ENCODE measurements around the gene MICAL3. TPM values are rescaled to one million over a fixed set of nuclear protein-coding genes. Genes with fewer than 3 reads are reported as not detected.
A peak's percentile ranks its signal among the peaks of the same experiment; 100 is the strongest.

MICAL3 gene
- total RNA-seq, 4 donors from 2014 or later, result 30.4 to 57.1 (median 37.7) TPM

DNA sequence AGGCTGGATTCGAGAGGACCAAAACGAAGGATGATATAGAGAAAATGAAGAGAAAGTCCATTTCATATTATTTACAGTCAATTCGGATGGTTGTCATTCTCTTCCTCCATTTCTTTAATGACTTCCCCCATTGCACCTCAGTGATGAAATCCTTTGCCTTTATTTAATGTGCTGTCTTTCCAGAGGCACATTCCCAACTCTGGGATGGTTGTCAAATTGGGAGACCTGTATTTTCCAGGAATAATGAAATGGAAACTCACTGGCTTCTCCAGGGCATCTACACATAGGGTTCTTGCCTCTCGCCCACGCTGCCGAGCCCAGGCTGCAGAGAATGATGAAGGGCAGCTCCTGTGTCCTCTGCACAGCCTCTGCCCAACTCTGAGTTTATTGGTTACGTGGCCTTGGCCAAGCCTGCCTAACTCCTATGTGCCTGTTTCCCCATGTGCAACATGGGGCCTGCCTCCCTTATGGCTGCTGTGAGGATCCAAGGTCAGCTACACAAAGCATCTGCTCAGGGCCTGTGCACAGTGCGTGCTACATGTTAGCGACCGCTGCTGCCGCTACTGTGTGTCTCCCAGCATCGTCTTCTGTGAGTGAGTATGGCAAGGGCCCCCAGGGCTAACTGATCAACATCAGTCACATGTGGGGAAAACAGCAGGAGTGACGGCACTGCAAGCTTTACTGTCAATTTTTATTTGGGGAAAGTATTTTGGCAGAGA is 168.6 kb downstream of the MICAL3 start:
- Histone ChIP-seq H3K36me3 (peaks cover 14% of the 10 kb centered on the region), H3K27me3 (no peaks in the 10 kb centered on the region), H3K9me3 (no peaks in the 10 kb centered on the region), H3K4me3 (no peak overlapping the region), H3K27ac (no peak overlapping the region), H3K4me1 (peaks cover 15% of the 10 kb centered on the region)
- TF ChIP-seq POLR2A (IDR thresholded peaks at IDR 0.05), result no peak
- TF ChIP-seq EP300 (IDR thresholded peaks at IDR 0.05), result no peak
- TF ChIP-seq, protein P1, sequence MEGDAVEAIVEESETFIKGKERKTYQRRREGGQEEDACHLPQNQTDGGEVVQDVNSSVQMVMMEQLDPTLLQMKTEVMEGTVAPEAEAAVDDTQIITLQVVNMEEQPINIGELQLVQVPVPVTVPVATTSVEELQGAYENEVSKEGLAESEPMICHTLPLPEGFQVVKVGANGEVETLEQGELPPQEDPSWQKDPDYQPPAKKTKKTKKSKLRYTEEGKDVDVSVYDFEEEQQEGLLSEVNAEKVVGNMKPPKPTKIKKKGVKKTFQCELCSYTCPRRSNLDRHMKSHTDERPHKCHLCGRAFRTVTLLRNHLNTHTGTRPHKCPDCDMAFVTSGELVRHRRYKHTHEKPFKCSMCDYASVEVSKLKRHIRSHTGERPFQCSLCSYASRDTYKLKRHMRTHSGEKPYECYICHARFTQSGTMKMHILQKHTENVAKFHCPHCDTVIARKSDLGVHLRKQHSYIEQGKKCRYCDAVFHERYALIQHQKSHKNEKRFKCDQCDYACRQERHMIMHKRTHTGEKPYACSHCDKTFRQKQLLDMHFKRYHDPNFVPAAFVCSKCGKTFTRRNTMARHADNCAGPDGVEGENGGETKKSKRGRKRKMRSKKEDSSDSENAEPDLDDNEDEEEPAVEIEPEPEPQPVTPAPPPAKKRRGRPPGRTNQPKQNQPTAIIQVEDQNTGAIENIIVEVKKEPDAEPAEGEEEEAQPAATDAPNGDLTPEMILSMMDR (IDR thresholded peaks at IDR 0.05), result no peak
- TF ChIP-seq POLR2AphosphoS5 (IDR thresholded peaks at IDR 0.05), result no peak
- DNase-seq (ENCODE audit: low spot score in 2 of 2), result no peak
- whole genome bisulfite sequencing, result 89% methylated on average over 12 of the region's 13 CpGs

DNA sequence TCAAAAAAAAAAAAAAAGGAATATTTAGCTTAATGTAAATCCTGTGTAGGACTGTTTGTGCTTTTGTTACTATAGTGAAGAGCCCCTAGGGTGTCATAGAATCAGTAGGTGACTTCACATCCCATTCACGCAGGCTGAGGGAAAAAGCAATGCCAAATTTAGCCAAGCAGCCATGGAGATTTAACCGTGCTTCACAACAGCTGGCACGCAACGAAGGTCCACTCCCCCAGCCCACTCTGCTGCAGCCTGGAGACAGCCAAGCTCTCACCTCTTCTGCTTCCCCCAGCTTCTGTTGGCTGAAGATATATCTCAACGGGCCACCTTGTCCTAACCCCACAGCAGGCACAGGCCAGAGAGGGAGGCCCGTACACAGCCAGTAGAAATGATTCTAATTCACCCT is 171.3 kb downstream of the MICAL3 start:
- H3K27ac ChIP-seq, result no peak overlapping the region
- TF ChIP-seq, protein P1 (IDR thresholded peaks at IDR 0.05), result no peak
- TF ChIP-seq POLR2AphosphoS5 (IDR thresholded peaks at IDR 0.05) (no peak), EP300 (IDR thresholded peaks at IDR 0.05) (no peak), POLR2A (IDR thresholded peaks at IDR 0.05) (no peak)
- no peak for DNase-seq (ENCODE audit: low spot score in 2 of 2)

DNA sequence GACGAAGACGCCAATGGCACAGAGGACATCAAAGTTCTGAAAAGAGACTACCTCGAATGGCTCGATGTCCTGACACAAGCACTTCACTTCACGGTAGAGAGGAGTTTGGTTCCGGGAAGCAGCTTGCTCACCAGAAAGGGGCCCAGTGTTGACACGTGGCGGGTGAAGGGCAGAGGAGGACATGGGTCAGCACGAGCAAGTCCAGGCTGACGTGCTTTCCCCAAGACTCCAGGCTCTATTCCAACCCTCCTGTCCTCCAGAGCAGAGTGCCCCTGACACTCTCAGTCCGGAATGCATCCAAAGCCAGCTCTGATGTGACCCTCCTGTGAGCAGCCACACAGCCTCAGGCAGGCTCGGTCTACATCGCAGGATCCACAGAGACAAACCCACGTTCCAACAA is 172.6 kb downstream of the MICAL3 start:
- H3K4me1 ChIP-seq, result peaks cover 9% of the 10 kb centered on the region
- H3K9me3 ChIP-seq, result no peaks in the 10 kb centered on the region
- H3K27ac ChIP-seq, result no peak overlapping the region
- TF ChIP-seq EP300 (IDR thresholded peaks at IDR 0.05) (peak; percentile 46), POLR2A (IDR thresholded peaks at IDR 0.05) (no peak)
- DNase-seq (ENCODE audit: low spot score in 2 of 2), result no peak
- 90% methylated on average over 14 of the region's 14 CpGs for WGBS
- H3K4me3 ChIP-seq, result no peak overlapping the region
- no peaks in the 10 kb centered on the region for H3K27me3 ChIP-seq
- H3K36me3 ChIP-seq, result peaks cover 11% of the 10 kb centered on the region

More for the DNA sequence above, 171.3 kb downstream of the MICAL3 start:
- no peaks in the 10 kb centered on the region for H3K27me3 ChIP-seq
- H3K9me3 ChIP-seq, result no peaks in the 10 kb centered on the region
- H3K4me3 ChIP-seq, result no peak overlapping the region
- peaks cover 11% of the 10 kb centered on the region for H3K36me3 ChIP-seq
- 38% methylated on average over 6 of the region's 6 CpGs for WGBS
- no peaks in the 10 kb centered on the region for H3K4me1 ChIP-seq

DNA sequence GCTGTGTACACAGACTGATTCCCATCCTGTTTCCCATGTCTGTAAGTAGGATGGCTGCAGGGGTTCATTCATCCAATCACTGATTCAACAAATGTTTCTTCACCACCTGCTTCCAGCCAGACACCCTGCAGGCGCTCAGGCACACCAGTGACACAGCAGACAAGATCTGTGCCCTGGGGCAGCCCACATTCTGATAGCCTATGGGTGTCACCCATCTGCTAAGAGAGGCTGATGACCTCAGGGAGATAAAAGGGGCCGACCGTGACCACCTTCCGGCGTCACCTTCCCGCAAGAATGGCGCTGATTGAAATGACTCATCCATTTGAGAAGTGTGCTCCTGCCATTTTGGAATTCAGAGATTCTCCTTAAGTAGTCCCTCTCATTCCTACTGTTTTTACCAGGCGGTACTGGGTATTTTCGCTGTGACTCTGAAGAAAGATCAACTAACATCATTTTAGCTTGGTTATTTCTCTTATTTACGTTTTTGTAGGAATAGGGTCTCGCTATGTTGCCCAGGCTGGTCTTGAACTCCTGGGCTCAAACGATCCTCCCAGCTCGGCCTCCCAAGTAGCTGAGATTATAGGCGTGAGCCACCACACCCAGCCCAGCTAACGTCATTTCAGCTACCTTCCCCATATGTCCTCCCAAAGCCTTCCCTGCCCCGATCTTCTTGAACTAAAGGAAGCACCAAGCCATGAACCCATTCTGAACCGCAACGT is 176.8 kb downstream of the MICAL3 start:
- no peaks in the 10 kb centered on the region for H3K36me3 ChIP-seq
- no peaks in the 10 kb centered on the region for H3K9me3 ChIP-seq
- no peak for TF ChIP-seq EP300 (IDR thresholded peaks at IDR 0.05)
- no peak for TF ChIP-seq POLR2A (IDR thresholded peaks at IDR 0.05)
- no peak for TF ChIP-seq POLR2AphosphoS5 (IDR thresholded peaks at IDR 0.05)
- TF ChIP-seq, protein P1 (IDR thresholded peaks at IDR 0.05), result no peak
- H3K27ac ChIP-seq, result peak overlapping the region; percentile 74
- WGBS, result 96% methylated on average over 18 of the region's 18 CpGs
- no peaks in the 10 kb centered on the region for H3K27me3 ChIP-seq
- no peak overlapping the region for H3K4me3 ChIP-seq
- no peak for DNase-seq (ENCODE audit: low spot score in 2 of 2)
- peaks cover 30% of the 10 kb centered on the region for H3K4me1 ChIP-seq

DNA sequence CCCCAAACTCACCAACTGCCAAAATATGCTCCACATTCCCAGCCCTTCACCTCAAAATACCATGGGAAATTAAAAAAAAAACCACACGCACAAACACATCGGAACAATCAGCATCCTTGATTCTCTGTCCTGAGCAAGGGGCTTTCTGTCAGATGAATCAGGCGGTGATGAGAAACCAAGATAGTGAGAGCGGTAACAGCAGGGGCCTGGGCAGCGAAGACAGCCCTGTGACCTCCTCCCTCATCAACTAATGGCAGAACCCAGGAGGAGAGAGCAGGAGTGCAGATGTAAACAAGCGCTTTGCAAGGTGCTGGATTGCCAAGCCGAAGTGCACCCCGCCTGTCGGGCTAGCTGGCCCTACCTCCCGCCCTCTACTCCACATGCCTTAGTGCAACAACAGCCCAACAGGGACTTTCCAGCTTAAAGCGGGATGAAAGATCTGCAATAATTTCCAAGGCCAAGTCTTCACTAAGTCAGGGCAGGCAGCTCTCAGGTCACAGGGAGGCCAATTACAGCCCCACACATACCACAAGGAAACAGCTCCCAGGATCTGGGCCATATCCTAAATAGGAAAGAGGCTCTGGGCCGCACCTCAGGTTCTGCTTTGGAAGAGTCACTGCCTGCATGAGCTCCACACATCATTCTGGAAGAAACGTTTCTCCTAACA is 177.9 kb downstream of the MICAL3 start:
- TF ChIP-seq POLR2A (IDR thresholded peaks at IDR 0.05), result no peak
- no peak for TF ChIP-seq EP300 (IDR thresholded peaks at IDR 0.05)
- TF ChIP-seq, protein P1 (IDR thresholded peaks at IDR 0.05), result no peak
- TF ChIP-seq POLR2AphosphoS5 (IDR thresholded peaks at IDR 0.05), result no peak
- DNase-seq (ENCODE audit: low spot score in 2 of 2), result no peak

More for the DNA sequence above, 177.9 kb downstream of the MICAL3 start:
- WGBS, result 30% methylated on average over 11 of the region's 13 CpGs
- Histone ChIP-seq H3K27ac (peak overlapping the region; percentile 74), H3K9me3 (no peaks in the 10 kb centered on the region), H3K4me1 (peaks cover 30% of the 10 kb centered on the region), H3K36me3 (peaks cover 6% of the 10 kb centered on the region), H3K4me3 (peak overlapping the region; percentile 5), H3K27me3 (no peaks in the 10 kb centered on the region)

Data from suprapubic skin (tissue), 4 donors.